K562 (cell line): ENCODE measurements around the gene CDC5L. TPM values are rescaled to one million over a fixed set of nuclear protein-coding genes. Genes with fewer than 3 reads are reported as not detected.
A peak's percentile ranks its signal among the peaks of the same experiment; 100 is the strongest.

Experiments used
- ATAC-seq: fragments of 200-7000 bp; cut with Tn5 transposase; 3 replicates; pipeline ENCODE4 v1.9.1; 2020; ENCODE audit warnings: moderate library complexity
- BruUV-seq: library from RNA; stranded (reverse); fragments of 400-500 nt; replicated peaks from 2 replicates; lab custom pipeline; 2021; lab: Mats Ljungman, UMichigan
- CTCF ChIA-PET: fragments of 300-600 bp; formaldehyde crosslinking; extraction: SDS; loops from one replicate; lab custom pipeline; 2021; ENCODE audit warnings: low intra/inter-chr PET ratio; lab: Yijun Ruan, JAX
- POLR2A ChIA-PET: fragments of 300-600, 350-650 bp; sonication (Branson Sonifier 250); formaldehyde crosslinking; extraction: SDS; loops from one replicate; lab custom pipeline; 2021; ENCODE audit warnings: antibody characterized with exemption, inconsistent platforms; lab: Yijun Ruan, JAX
- DNase-seq, 4 experiments: peaks; one replicate each; pipeline versions ENCODE4 v3.0.0 to v3.0.0-alpha.2; 2011 to 2018; ENCODE audit warnings: low spot score in 3 of 4, mixed read lengths in 3 of 4; ENCODE audit errors: extremely low read depth in 1 of 4
- FAIRE-seq: peaks from 2 replicates; lab custom pipeline; 2011; peaks lifted over from hg19 to GRCh38; lab: Jason Lieb, UNC
- H2AFZ ChIP-seq: 2 replicates; pipeline ENCODE4 v1.6.0; 2011; ENCODE audit warnings: low read depth, low read length, control low read depth, inconsistent platforms
- H3K27ac ChIP-seq: fragments of 200-600 bp; 3 replicates; pipeline ENCODE4 v1.8.0; 2011; ENCODE audit warnings: low read depth, mild to moderate bottlenecking, control low read depth, inconsistent platforms, low read length, moderate library complexity, mixed read lengths; ENCODE audit errors: extremely low read depth
- H3K27me3 ChIP-seq, 2 experiments: fragments of 300-600 bp in 1 of 2; 2 replicates in 1 of 2; 3 replicates in 1 of 2; pipeline versions ENCODE4 v1.6.0 to v1.8.0; 2011; ENCODE audit warnings: inconsistent platforms in 2 of 2, low read length in 2 of 2, mild to moderate bottlenecking in 1 of 2, mixed read lengths in 1 of 2, moderate library complexity in 1 of 2; ENCODE audit not compliant: control insufficient read depth in 2 of 2, insufficient read depth in 2 of 2
- H3K36me3 ChIP-seq: fragments of 300-600 bp; 3 replicates; pipeline ENCODE4 v1.8.0; 2011; ENCODE audit warnings: mild to moderate bottlenecking, low read length, inconsistent platforms; ENCODE audit not compliant: control insufficient read depth, insufficient read depth
- H3K4me1 ChIP-seq, 2 experiments: fragments of 200-600 bp in 1 of 2; replicated peaks in 1 of 2; 2 replicates in 1 of 2; 3 replicates in 1 of 2; pipeline versions ENCODE4 v1.5.1 to v1.8.0; 2011; ENCODE audit warnings: inconsistent platforms in 2 of 2, low read length in 2 of 2, mild to moderate bottlenecking in 1 of 2, mixed read lengths in 1 of 2, moderate library complexity in 1 of 2; ENCODE audit not compliant: control insufficient read depth in 2 of 2, insufficient read depth in 2 of 2
- H3K4me2 ChIP-seq: 2 replicates; pipeline ENCODE4 v1.6.1; 2011; ENCODE audit warnings: low read length, control low read depth, inconsistent platforms, mixed read lengths; ENCODE audit not compliant: insufficient read depth
- H3K4me3 ChIP-seq: fragments of 200-600 bp; sonication (generic), shearing (Covaris generic); 2 replicates; pipeline ENCODE4 v1.5.1; 2016; ENCODE audit warnings: control low read depth, inconsistent platforms
- H3K79me2 ChIP-seq: fragments of 200-600 bp; 3 replicates; pipeline ENCODE4 v1.8.0; 2011; ENCODE audit warnings: low read length, inconsistent platforms; ENCODE audit not compliant: control insufficient read depth, insufficient read depth
- H3K9ac ChIP-seq, 2 experiments: 2 replicates each; pipeline versions ENCODE4 v1.6.0 to v1.6.1; 2011; ENCODE audit warnings: low read depth in 2 of 2, low read length in 2 of 2, control low read depth in 1 of 2, inconsistent platforms in 1 of 2, mild to moderate bottlenecking in 1 of 2, mixed read lengths in 1 of 2; ENCODE audit not compliant: insufficient read depth in 1 of 2
- H3K9me1 ChIP-seq: one replicate; pipeline ENCODE4 v1.6.0; 2011; ENCODE audit warnings: inconsistent platforms, mild to moderate bottlenecking, low read length, moderate library complexity; ENCODE audit not compliant: control insufficient read depth, insufficient read depth
- H3K9me3 ChIP-seq: replicated peaks from 2 replicates; pipeline ENCODE4 v1.5.1; 2011; ENCODE audit warnings: low read depth, low read length, inconsistent platforms; ENCODE audit not compliant: control insufficient read depth, insufficient read depth
- H4K20me1 ChIP-seq: replicated peaks from 2 replicates; pipeline ENCODE4 v1.6.1; 2011; ENCODE audit warnings: low read length, inconsistent platforms, mixed read lengths; ENCODE audit not compliant: control insufficient read depth, insufficient read depth
- ATF3 ChIP-seq, 2 experiments: fragments of 450-650 bp in 1 of 2; sonication (generic) in 1 of 2; formaldehyde crosslinking in 1 of 2; IDR thresholded peaks in 1 of 2; conservative IDR thresholded peaks in 1 of 2; 2 replicates each; pipeline versions ENCODE4 v1.6.1 to v1.8.1; 2016 to 2023; ENCODE audit warnings: mild to moderate bottlenecking in 2 of 2, moderate library complexity in 2 of 2, inconsistent platforms in 1 of 2, missing genetic modification reagents in 1 of 2
- ETS1 ChIP-seq: conservative IDR thresholded peaks from 2 replicates; pipeline ENCODE4 v1.6.1; 2011; ENCODE audit warnings: low read depth, mild to moderate bottlenecking, low read length; ENCODE audit not compliant: control insufficient read depth
- ID3 ChIP-seq, 2 experiments: fragments of 250-450 bp in 1 of 2; fragments of 450-650 bp in 1 of 2; sonication (Bioruptor Pico) in 1 of 2; IDR thresholded peaks; 2 replicates each; pipeline versions ENCODE4 v1.6.1 to v1.8.0; 2016 to 2021; ENCODE audit warnings: mild to moderate bottlenecking in 2 of 2, moderate library complexity in 2 of 2, missing compliant biosample characterization in 1 of 2, missing genetic modification characterization in 1 of 2
- PHB ChIP-seq: fragments of 250-450 bp; sonication (Bioruptor Pico); IDR thresholded peaks from 2 replicates; pipeline ENCODE4 v1.5.0; 2021
- PYGO2 ChIP-seq: fragments of 450-650 bp; IDR thresholded peaks from 2 replicates; pipeline ENCODE4 v1.6.1; 2016; ENCODE audit warnings: mild to moderate bottlenecking, missing genetic modification characterization, moderate library complexity, missing compliant biosample characterization
- RUNX1 ChIP-seq: sonication (generic); IDR thresholded peaks from 2 replicates; pipeline ENCODE4 v1.6.1; 2016; ENCODE audit warnings: antibody characterized with exemption, low read depth
- TEAD4 ChIP-seq, 2 experiments: sonication (generic) in 1 of 2; formaldehyde crosslinking in 1 of 2; IDR thresholded peaks; 2 replicates each; pipeline versions ENCODE4 v1.6.1 to v1.8.0; 2012 to 2022; ENCODE audit warnings: borderline replicate concordance in 1 of 2, inconsistent platforms in 1 of 2, low read length in 1 of 2, mild to moderate bottlenecking in 1 of 2, missing genetic modification reagents in 1 of 2
- ZNF354B ChIP-seq: fragments of 250-450 bp; sonication (Bioruptor Pico); IDR thresholded peaks from 2 replicates; pipeline ENCODE4 v1.4.0; 2020
- ZNF431 ChIP-seq: sonication (generic); formaldehyde crosslinking; IDR thresholded peaks from 2 replicates; pipeline ENCODE4 v1.8.0; 2022; ENCODE audit warnings: mild to moderate bottlenecking, missing genetic modification reagents
- WGBS: fragments of 100-300 bp; shearing (Covaris generic); methylation state at CpG from one replicate; pipeline ENCODE4 v1.1.6; 2016; ENCODE audit warnings: low coverage, mixed read lengths; ENCODE audit not compliant: insufficient coverage; ENCODE audit errors: missing lambda C conversion rate; 5-methylcytosine and 5-hydroxymethylcytosine counted together
- in situ Hi-C: fragments of 300-500 bp; cut with MboI; formaldehyde crosslinking; loops from 4 replicates; pipeline ENCODE4 v1.15.0; 2018; ENCODE audit warnings: inconsistent platforms, mixed read lengths
- intact Hi-C: fragments of 100-400 bp; cut with micrococcal nuclease; formaldehyde crosslinking; loops from 2 replicates; pipeline ENCODE4 v1.14.2; 2022
- polyA plus RNA-seq, 8 experiments: library from polyadenylated mRNA; depleted of rRNA in 4 of 8; stranded (reverse) in 5 of 8; unstranded in 3 of 8; fragments of >200 nt; fragmentation: Nextera tagmentation in 2 of 8; fragmentation: Illumina TruSeq in 1 of 8; extraction: Ambion mirVana in 2 of 8; extraction: Trizol in 1 of 8; gene quantifications; 2 replicates each; pipeline versions ENCODE4 v1.2.1 to v1.2.3, GENCODE V29; 2011 to 2014; ENCODE audit warnings: inconsistent platforms in 1 of 8, missing spikeins in 1 of 8
- total RNA-seq, 7 experiments: library from RNA; depleted of rRNA in 6 of 7; stranded (reverse); fragments of >200 nt in 6 of 7; fragmentation: Illumina TruSeq in 2 of 7; extraction: Trizol in 2 of 7; gene quantifications; 2 replicates each; pipeline versions ENCODE4 v1.2.1 to v1.2.3, GENCODE V29; 2011 to 2021; ENCODE audit warnings: low replicate concordance in 1 of 7

The CDC5L gene
- total and polyA plus RNA-seq, 9 of the 15 experiments (the other 6 are each of a cell fraction or from before 2014, with no cell fraction given): 22.3 to 44.2 (median 30.8) TPM

GRCh38 chr6:44367681-44368080 is 19.8 kb upstream of the CDC5L start:
- Histone ChIP-seq H4K20me1 (no peaks in the 10 kb centered on the region), H3K9me3 (no peaks in the 10 kb centered on the region), H3K4me2 (no peak overlapping the region), H3K27me3 (peaks cover 16 to 19% of the 10 kb centered on the region in 2 experiments), H2AFZ (no peak overlapping the region), H3K79me2 (no peaks in the 10 kb centered on the region), H3K36me3 (no peaks in the 10 kb centered on the region), H3K27ac (no peak overlapping the region), H3K9me1 (no peaks in the 10 kb centered on the region), H3K4me3 (no peak overlapping the region)
- ChIA-PET CTCF (no interaction called here), POLR2A (interaction anchor here (0.6 to 0.9 kb wide), 3 partner anchors 8 to 120 kb away, joined by 3 to 4 read pairs (median 3); no protein-coding TSS in a partner anchor)
- no peak for DNase-seq
- no TSS peak for BruUV-seq
- no peak for FAIRE-seq
- ATAC-seq: peak; percentile 68
- intact Hi-C loops: no loop called here
- TF ChIP-seq ATF3 (IDR thresholded peaks at IDR 0.05): no peak
- no peak for TF ChIP-seq ATF3 (CRISPR knock-in tag; conservative IDR thresholded peaks at IDR 0.05)
- no peak for TF ChIP-seq PHB (CRISPR knock-in tag)
- TF ChIP-seq ZNF354B (CRISPR knock-in tag): no peak
- TF ChIP-seq ID3 (CRISPR knock-in tag; IDR thresholded peaks at IDR 0.05): no peak
- no peak for TF ChIP-seq ID3 (tag; IDR thresholded peaks at IDR 0.05)
- TF ChIP-seq PYGO2 (tag): no peak
- TF ChIP-seq ZNF431 (CRISPR knock-in tag): no peak
- TF ChIP-seq TEAD4 (IDR thresholded peaks at IDR 0.05; ENCODE audit: low read length): no peak
- no peak for TF ChIP-seq TEAD4 (CRISPR knock-in tag; IDR thresholded peaks at IDR 0.05; ENCODE audit: borderline replicate concordance)
- TF ChIP-seq ETS1: no peak
- no peak for TF ChIP-seq RUNX1
- TF ChIP-seq, all 486 proteins: peak for 0
- in situ Hi-C loops: no loop called here
- Histone ChIP-seq H3K4me1 (no peaks in the 10 kb centered on the region), H3K9ac (no peak overlapping the region)
- WGBS: 0% methylated on average over 2 of the region's 2 CpGs
